ENCODE data around the gene DBN1.

Gene DBN1

DNA sequence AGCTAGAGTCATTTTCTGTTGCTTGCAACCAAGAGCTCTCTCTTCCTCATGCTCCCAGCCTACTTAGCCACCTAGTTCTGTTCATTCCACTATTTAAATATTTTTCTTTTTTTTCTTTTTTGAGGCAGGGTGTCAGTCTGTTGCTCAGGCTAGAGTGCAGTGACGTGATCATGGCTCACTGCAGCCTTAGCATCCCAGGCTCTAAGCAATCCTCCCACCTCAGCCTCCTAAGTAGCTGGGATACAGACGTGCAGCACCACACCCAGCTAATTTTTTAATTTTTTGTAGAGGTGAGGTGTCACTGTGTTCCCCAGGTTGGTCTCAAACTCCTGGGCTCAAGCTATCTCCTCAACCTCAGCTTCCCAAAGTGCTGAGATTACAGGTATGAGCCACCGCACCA lies 59.0 kb downstream of the DBN1 start:
- TF ChIP-seq, protein P1, sequence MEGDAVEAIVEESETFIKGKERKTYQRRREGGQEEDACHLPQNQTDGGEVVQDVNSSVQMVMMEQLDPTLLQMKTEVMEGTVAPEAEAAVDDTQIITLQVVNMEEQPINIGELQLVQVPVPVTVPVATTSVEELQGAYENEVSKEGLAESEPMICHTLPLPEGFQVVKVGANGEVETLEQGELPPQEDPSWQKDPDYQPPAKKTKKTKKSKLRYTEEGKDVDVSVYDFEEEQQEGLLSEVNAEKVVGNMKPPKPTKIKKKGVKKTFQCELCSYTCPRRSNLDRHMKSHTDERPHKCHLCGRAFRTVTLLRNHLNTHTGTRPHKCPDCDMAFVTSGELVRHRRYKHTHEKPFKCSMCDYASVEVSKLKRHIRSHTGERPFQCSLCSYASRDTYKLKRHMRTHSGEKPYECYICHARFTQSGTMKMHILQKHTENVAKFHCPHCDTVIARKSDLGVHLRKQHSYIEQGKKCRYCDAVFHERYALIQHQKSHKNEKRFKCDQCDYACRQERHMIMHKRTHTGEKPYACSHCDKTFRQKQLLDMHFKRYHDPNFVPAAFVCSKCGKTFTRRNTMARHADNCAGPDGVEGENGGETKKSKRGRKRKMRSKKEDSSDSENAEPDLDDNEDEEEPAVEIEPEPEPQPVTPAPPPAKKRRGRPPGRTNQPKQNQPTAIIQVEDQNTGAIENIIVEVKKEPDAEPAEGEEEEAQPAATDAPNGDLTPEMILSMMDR (IDR thresholded peaks at IDR 0.05; ENCODE audit: low read depth, low read length) = no peak
- no peak for DNase-seq (ENCODE audit: extremely low read depth, low read depth)

- TF ChIP-seq, protein P1 (IDR thresholded peaks at IDR 0.05; ENCODE audit: low read depth, low read length) = no peak
Observed at GRCh38 chr5:177412603-177413233, 60.7 kb downstream of the DBN1 start.

DNA sequence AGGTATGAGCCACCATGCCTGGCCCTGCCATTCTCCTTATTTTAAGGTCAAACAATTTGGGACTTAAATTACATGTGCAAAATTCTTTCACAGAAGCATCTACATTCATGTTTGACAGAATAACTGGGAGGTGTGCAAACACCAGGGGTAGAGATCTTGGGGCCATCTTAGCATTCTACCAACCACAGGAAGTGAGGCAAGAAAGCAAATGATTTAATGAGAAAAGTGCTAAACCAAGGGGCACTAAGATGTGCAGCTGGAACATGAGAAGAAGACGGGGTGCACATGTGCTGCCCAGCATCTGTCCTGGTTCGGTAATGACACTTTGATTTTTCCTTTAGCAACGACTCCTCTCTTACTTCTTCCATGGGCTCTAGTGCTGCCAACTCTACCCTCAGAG lies 62.9 kb downstream of the DBN1 start:
- DNase-seq (ENCODE audit: extremely low read depth, low read depth) = no peak
- TF ChIP-seq, protein P1 (IDR thresholded peaks at IDR 0.05; ENCODE audit: low read depth, low read length) = no peak

More at GRCh38 chr5:177412603-177413233, 60.7 kb downstream of the DBN1 start:
- no peak for DNase-seq (ENCODE audit: extremely low read depth, low read depth)

GRCh38 chr5:177409043-177409801 lies 64.2 kb downstream of the DBN1 start, which contains the start of gene F12:
F12 (minus strand) TSS chr5:177409564; CDS start chr5:177409527, 37 bp downstream.
- TF ChIP-seq, protein P1 (IDR thresholded peaks at IDR 0.05; ENCODE audit: low read depth, low read length) = no peak
- DNase-seq (ENCODE audit: extremely low read depth, low read depth) = no peak
